RWPE2 (cell line): Measurements from ENCODE around the gene KNTC1.

Experiments used
- ATAC-seq: fragments of 200-7000 bp; cut with Tn5 transposase; 3 replicates; pipeline ENCODE4 v1.9.1; 2021; ENCODE audit warnings: low read depth
- DNase-seq: peaks from one replicate; pipeline ENCODE4 v3.0.0-alpha.2; 2020; ENCODE audit warnings: low spot score
- H3K27ac ChIP-seq: fragments of 450-650 bp; 2 replicates; pipeline ENCODE4 v1.5.1; 2017; ENCODE audit warnings: mild to moderate bottlenecking; ENCODE audit not compliant: poor library complexity, severe bottlenecking
- H3K27me3 ChIP-seq: fragments of 250-450 bp; sonication (Bioruptor Pico); 2 replicates; pipeline ENCODE4 v1.5.1; 2021; ENCODE audit warnings: mild to moderate bottlenecking, moderate library complexity; ENCODE audit not compliant: insufficient read depth, poor library complexity, severe bottlenecking
- H3K36me3 ChIP-seq: fragments of 250-450 bp; sonication (Bioruptor Pico); 2 replicates; pipeline ENCODE4 v1.5.1; 2020; ENCODE audit warnings: low read depth, mild to moderate bottlenecking, moderate library complexity
- H3K4me1 ChIP-seq: fragments of 250-450 bp; sonication (Bioruptor Pico); 2 replicates; pipeline ENCODE4 v1.5.1; 2021; ENCODE audit warnings: mild to moderate bottlenecking, moderate library complexity; ENCODE audit not compliant: insufficient read depth, poor library complexity, severe bottlenecking
- H3K4me3 ChIP-seq: fragments of 250-450 bp; sonication (Bioruptor Pico); 2 replicates; pipeline ENCODE4 v1.5.1; 2021; ENCODE audit warnings: mild to moderate bottlenecking, moderate library complexity; ENCODE audit not compliant: severe bottlenecking
- H3K9me3 ChIP-seq: fragments of 250-450 bp; sonication (Bioruptor Pico); 2 replicates; pipeline ENCODE4 v1.5.1; 2021; ENCODE audit warnings: mild to moderate bottlenecking, moderate library complexity; ENCODE audit not compliant: severe bottlenecking
- CTCF ChIP-seq: fragments of 450-650 bp; IDR thresholded peaks from one replicate; pipeline ENCODE4 v1.5.1; 2017; ENCODE audit warnings: mild to moderate bottlenecking, moderate library complexity; ENCODE audit not compliant: poor library complexity, severe bottlenecking

The KNTC1 gene

GRCh38 chr12:122661938-122662337 lies 134.9 kb downstream of the KNTC1 start:
- Histone ChIP-seq H3K27me3 (no peaks in the 10 kb centered on the region), H3K4me1 (no peaks in the 10 kb centered on the region), H3K9me3 (no peaks in the 10 kb centered on the region), H3K27ac (no peak overlapping the region), H3K4me3 (no peak overlapping the region), H3K36me3 (no peaks in the 10 kb centered on the region)
- no peak for ATAC-seq
- TF ChIP-seq CTCF: no peak
- DNase-seq: no peak

- ATAC-seq: no peak
These were observed 138.3 kb downstream of the KNTC1 start for GRCh38 chr12:122665349-122665748.

GRCh38 chr12:122665759-122666158 lies 138.7 kb downstream of the KNTC1 start:
- no peaks in the 10 kb centered on the region for H3K36me3 ChIP-seq
- no peak overlapping the region for H3K27ac ChIP-seq
- DNase-seq (no peak), ATAC-seq (no peak)
- no peaks in the 10 kb centered on the region for H3K27me3 ChIP-seq
- peaks cover 11% of the 10 kb centered on the region for H3K4me1 ChIP-seq
- no peak overlapping the region for H3K4me3 ChIP-seq
- no peaks in the 10 kb centered on the region for H3K9me3 ChIP-seq
- no peak for TF ChIP-seq CTCF

More at GRCh38 chr12:122665349-122665748, 138.3 kb downstream of the KNTC1 start:
- no peak for DNase-seq
- no peaks in the 10 kb centered on the region for H3K36me3 ChIP-seq
- peaks cover 11% of the 10 kb centered on the region for H3K4me1 ChIP-seq
- H3K9me3 ChIP-seq: no peaks in the 10 kb centered on the region
- H3K27ac ChIP-seq: no peak overlapping the region
- H3K27me3 ChIP-seq: no peaks in the 10 kb centered on the region
- no peak overlapping the region for H3K4me3 ChIP-seq
- no peak for TF ChIP-seq CTCF

- no peak for TF ChIP-seq CTCF
- no peaks in the 10 kb centered on the region for H3K36me3 ChIP-seq
- no peaks in the 10 kb centered on the region for H3K9me3 ChIP-seq
- H3K27me3 ChIP-seq: no peaks in the 10 kb centered on the region
- DNase-seq (no peak), ATAC-seq (no peak)
- H3K27ac ChIP-seq: no peak overlapping the region
- H3K4me1 ChIP-seq: peaks cover 11% of the 10 kb centered on the region
- H3K4me3 ChIP-seq: no peak overlapping the region
These were observed 141.2 kb downstream of the KNTC1 start for GRCh38 chr12:122668268-122668667.

DNA sequence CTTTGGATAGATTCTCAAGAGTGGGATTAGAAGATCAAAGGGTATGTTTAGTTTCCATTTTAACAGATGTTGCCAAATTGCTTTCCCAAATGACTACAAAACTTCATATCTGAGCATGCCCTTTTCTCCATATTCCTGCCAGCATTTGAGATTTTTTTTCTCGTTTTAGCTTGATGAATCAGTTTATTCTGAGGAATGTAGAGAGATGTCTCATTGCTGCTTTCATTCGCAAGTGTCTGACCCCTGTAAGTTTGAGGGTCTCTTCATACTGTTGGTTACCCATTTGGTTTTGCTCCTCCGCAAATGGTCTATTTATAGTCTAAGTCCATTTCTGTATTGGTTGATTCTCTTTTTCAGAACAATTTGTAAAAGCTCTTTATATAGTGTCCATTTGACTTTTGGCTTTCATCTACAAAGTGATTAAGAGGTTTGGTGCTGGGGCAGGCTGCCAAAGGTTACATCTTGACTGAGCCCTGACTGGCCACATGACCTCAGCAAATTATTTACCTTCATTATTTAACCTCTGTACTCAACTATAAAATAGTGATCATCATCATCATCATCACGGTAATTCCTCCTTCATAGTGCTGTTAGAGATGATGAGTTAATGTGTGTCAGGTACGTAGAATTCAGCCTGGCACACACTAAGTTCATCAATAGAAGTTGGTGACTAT lies 142.5 kb downstream of the KNTC1 start:
- H3K36me3 ChIP-seq: no peaks in the 10 kb centered on the region
- no peak for DNase-seq
- no peak for TF ChIP-seq CTCF
- no peak overlapping the region for H3K4me3 ChIP-seq
- peak overlapping the region; percentile 57 for H3K27ac ChIP-seq
- peak; percentile 74 for ATAC-seq
- no peaks in the 10 kb centered on the region for H3K27me3 ChIP-seq
- H3K9me3 ChIP-seq: no peaks in the 10 kb centered on the region
- peaks cover 11% of the 10 kb centered on the region for H3K4me1 ChIP-seq
